GM19324 (cell line): ENCODE results near the gene PRH2.

Experiments used
- ATAC-seq: cut with Tn5 transposase; IDR thresholded peaks from one replicate; pipeline ENCODE4 v1.9.1; 2021; ENCODE audit warnings: mild to moderate bottlenecking, moderate library complexity; ENCODE audit not compliant: unreplicated experiment, low FRiP score

The PRH2 gene

GRCh38 chr12:10928746-10929286, at the start of gene PRH2:
TSS of gene PRH2 (plus strand) at chr12:10929236. CDS start at chr12:10929274, 38 bp downstream.
- ATAC-seq, result no peak

GRCh38 chr12:10884086-10884725, 44.8 kb upstream of the PRH2 start, which contains the start of gene PRH1:
TSS of gene PRH1 (minus strand) at chr12:10884255. CDS start at chr12:10884217, 38 bp downstream.
- ATAC-seq, result no peak

- no peak for ATAC-seq
These were observed 39.8 kb upstream of the PRH2 start for GRCh38 chr12:10889226-10889625.

GRCh38 chr12:10891937-10892336, 37.1 kb upstream of the PRH2 start:
- ATAC-seq, result no peak

GRCh38 chr12:10896854-10897253, 32.2 kb upstream of the PRH2 start:
- no peak for ATAC-seq

GRCh38 chr12:10900530-10900929, 28.5 kb upstream of the PRH2 start:
- ATAC-seq, result no peak

- ATAC-seq, result no peak
These were observed 28.1 kb upstream of the PRH2 start for GRCh38 chr12:10900972-10901371.

GRCh38 chr12:10901427-10901826, 27.6 kb upstream of the PRH2 start:
- ATAC-seq, result no peak

- ATAC-seq, result no peak
These were observed 24.4 kb upstream of the PRH2 start for GRCh38 chr12:10904686-10905085.

- no peak for ATAC-seq
These were observed 19.6 kb upstream of the PRH2 start, which contains the start of gene TAS2R13 for GRCh38 chr12:10909462-10909861. TSS of gene TAS2R13 (minus strand) at chr12:10909562. CDS start at chr12:10909298, 264 bp downstream.

- no peak for ATAC-seq
These were observed 18.7 kb upstream of the PRH2 start for GRCh38 chr12:10910380-10910779.

GRCh38 chr12:10919809-10920208, 9.2 kb upstream of the PRH2 start:
- no peak for ATAC-seq

GRCh38 chr12:10926269-10926668, 2.8 kb upstream of the PRH2 start:
- no peak for ATAC-seq

GRCh38 chr12:10936506-10936905, 7.5 kb downstream of the PRH2 start:
- ATAC-seq, result no peak

- no peak for ATAC-seq
These were observed 10.1 kb downstream of the PRH2 start, which contains the start of gene TAS2R14 for GRCh38 chr12:10939163-10939562. TSS of gene TAS2R14 (minus strand) at chr12:10939263. CDS start at chr12:10939207, 56 bp downstream.

GRCh38 chr12:10940389-10940788, 11.4 kb downstream of the PRH2 start:
- ATAC-seq, result no peak

GRCh38 chr12:10941369-10941768, 12.3 kb downstream of the PRH2 start:
- no peak for ATAC-seq

- no peak for ATAC-seq
These were observed 13.0 kb downstream of the PRH2 start for GRCh38 chr12:10941916-10942607.

GRCh38 chr12:10943167-10943566, 14.1 kb downstream of the PRH2 start:
- ATAC-seq, result no peak

GRCh38 chr12:10952645-10953044, 23.6 kb downstream of the PRH2 start:
- ATAC-seq, result no peak

- no peak for ATAC-seq
These were observed 27.0 kb downstream of the PRH2 start for GRCh38 chr12:10956085-10956484.

GRCh38 chr12:10957741-10958140, 28.7 kb downstream of the PRH2 start:
- no peak for ATAC-seq
